HCT116 (cell line): Measurements from ENCODE around the gene NBPF6. TPM values are rescaled to one million over a fixed set of nuclear protein-coding genes. Genes with fewer than 3 reads are reported as not detected.

Experiments used
- ATAC-seq: fragments of 200-7000 bp; cut with Tn5 transposase; 2 replicates; pipeline ENCODE4 v1.9.1; 2020; ENCODE audit warnings: mild to moderate bottlenecking, moderate library complexity
- BruUV-seq: library from RNA; stranded (reverse); fragments of 400-500 nt; replicated peaks from 2 replicates; lab custom pipeline; 2021; lab: Mats Ljungman, UMichigan
- CTCF ChIA-PET: fragments of 300-600 bp; sonication (Branson Sonifier 250); formaldehyde crosslinking; loops from one replicate; lab custom pipeline; 2021; ENCODE audit warnings: antibody characterized with exemption; lab: Charles Lee
- POLR2A ChIA-PET: fragments of 300-600, 350-600 bp; sonication (Branson Sonifier 250); formaldehyde crosslinking; loops from one replicate; lab custom pipeline; 2021; ENCODE audit warnings: antibody characterized with exemption; lab: Charles Lee
- RAD21 ChIA-PET, 2 experiments: fragments of 300-600 bp; sonication (Branson Sonifier 250); formaldehyde crosslinking; loops; one replicate each; lab custom pipeline; 2023; ENCODE audit warnings: low total read pairs in 2 of 2; ENCODE audit not compliant: uncharacterized antibody in 2 of 2, unreplicated experiment in 2 of 2, low non-redundant PET in 1 of 2; lab: Charles Lee
- DNase-seq: peaks from one replicate; pipeline ENCODE4 v3.0.0-alpha.2; 2010; ENCODE audit warnings: low read depth, low spot score
- H2AFZ ChIP-seq: fragments of 200-600 bp; shearing (Covaris generic), sonication (generic); 2 replicates; pipeline ENCODE4 v1.6.1; 2017; ENCODE audit warnings: low read depth, mixed run types, mixed read lengths, antibody characterized with exemption, low read length; ENCODE audit not compliant: poor library complexity, severe bottlenecking
- H3K27ac ChIP-seq: 2 replicates; pipeline ENCODE4 v1.5.1; 2012; ENCODE audit warnings: low read depth, low read length
- H3K27me3 ChIP-seq: fragments of 200-600 bp; sonication (generic); 2 replicates; pipeline ENCODE4 v1.6.1; 2016; ENCODE audit warnings: mixed run types, low read length, mixed read lengths; ENCODE audit not compliant: insufficient read depth
- H3K36me3 ChIP-seq, 2 experiments: fragments of 200-500 bp in 1 of 2; fragments of 200-600 bp in 1 of 2; sonication (Bioruptor generic) in 1 of 2; sonication (generic) in 1 of 2; 2 replicates each; pipeline versions ENCODE4 v1.5.1 to v1.6.1; 2014 to 2016; ENCODE audit warnings: low read length in 2 of 2, inconsistent platforms in 1 of 2, mixed read lengths in 1 of 2, mixed run types in 1 of 2; ENCODE audit not compliant: insufficient read depth in 2 of 2, control insufficient read depth in 1 of 2
- H3K4me1 ChIP-seq, 2 experiments: fragments of 200-600 bp in 1 of 2; sonication (generic) in 1 of 2; 2 replicates each; pipeline versions ENCODE4 v1.5.1 to v1.6.1; 2012 to 2017; ENCODE audit warnings: low read length in 2 of 2, inconsistent platforms in 1 of 2, mild to moderate bottlenecking in 1 of 2, mixed read lengths in 1 of 2, mixed run types in 1 of 2, moderate library complexity in 1 of 2; ENCODE audit not compliant: insufficient read depth in 2 of 2, control insufficient read depth in 1 of 2
- H3K4me2 ChIP-seq: fragments of 200-600 bp; sonication (generic); 2 replicates; pipeline ENCODE4 v1.6.1; 2017; ENCODE audit warnings: mixed run types, low read length, mixed read lengths
- H3K4me3 ChIP-seq, 2 experiments: fragments of 200-600 bp in 1 of 2; sonication (generic) in 1 of 2; replicated peaks in 1 of 2; 2 replicates each; pipeline ENCODE4 v1.5.1; 2011 to 2016; ENCODE audit warnings: low read length in 2 of 2, control low read depth in 1 of 2, low read depth in 1 of 2, mild to moderate bottlenecking in 1 of 2, mixed read lengths in 1 of 2, mixed run types in 1 of 2
- H3K79me2 ChIP-seq: fragments of 200-600 bp; sonication (generic); 2 replicates; pipeline ENCODE4 v1.6.1; 2017; ENCODE audit warnings: mild to moderate bottlenecking, mixed run types, low read length, moderate library complexity, mixed read lengths; ENCODE audit not compliant: insufficient read depth
- H3K9ac ChIP-seq: fragments of 200-600 bp; sonication (generic); 2 replicates; pipeline ENCODE4 v1.6.1; 2016; ENCODE audit warnings: low read length, mixed read lengths
- H3K9me2 ChIP-seq: fragments of 200-600 bp; sonication (generic), shearing (Covaris generic); 2 replicates; pipeline ENCODE4 v1.6.1; 2017; ENCODE audit warnings: mixed run types, mild to moderate bottlenecking, moderate library complexity; ENCODE audit not compliant: insufficient read depth
- H3K9me3 ChIP-seq, 2 experiments: fragments of 200-500 bp in 1 of 2; fragments of 200-600 bp in 1 of 2; sonication (Bioruptor generic) in 1 of 2; sonication (generic) in 1 of 2; 2 replicates each; pipeline ENCODE4 v1.6.1; 2014 to 2017; ENCODE audit warnings: low read length in 2 of 2, mixed read lengths in 2 of 2, inconsistent platforms in 1 of 2, low read depth in 1 of 2, mild to moderate bottlenecking in 1 of 2, mixed run types in 1 of 2, moderate library complexity in 1 of 2; ENCODE audit not compliant: control insufficient read depth in 1 of 2, insufficient read depth in 1 of 2
- H4K20me1 ChIP-seq: fragments of 200-600 bp; sonication (generic), shearing (Covaris generic); 2 replicates; pipeline ENCODE4 v1.6.1; 2017; ENCODE audit warnings: mixed run types, mild to moderate bottlenecking, moderate library complexity; ENCODE audit not compliant: insufficient read depth
- ATF3 ChIP-seq: IDR thresholded peaks from 2 replicates; pipeline ENCODE4 v1.6.1; 2012
- CBX3 ChIP-seq: IDR thresholded peaks from 2 replicates; pipeline ENCODE4 v1.6.1; 2012; ENCODE audit warnings: low read depth
- CTCF ChIP-seq, 3 experiments: fragments of 200-600 bp in 1 of 3; sonication (generic) in 1 of 3; IDR thresholded peaks in 2 of 3; conservative IDR thresholded peaks in 1 of 3; 2 replicates each; pipeline ENCODE4 v1.5.1; 2012 to 2017; ENCODE audit warnings: low read depth in 2 of 3, low read length in 2 of 3, antibody characterized with exemption in 1 of 3, borderline replicate concordance in 1 of 3, control low read depth in 1 of 3, mild to moderate bottlenecking in 1 of 3, mixed read lengths in 1 of 3, mixed run types in 1 of 3, moderate library complexity in 1 of 3; ENCODE audit not compliant: insufficient read depth in 1 of 3
- EGR1 ChIP-seq: IDR thresholded peaks from 2 replicates; pipeline ENCODE4 v1.6.1; 2012; ENCODE audit warnings: low read depth
- EZH2phosphoT487 ChIP-seq: fragments of 200-600 bp; IDR thresholded peaks from 2 replicates; pipeline ENCODE4 v1.6.1; 2018; ENCODE audit warnings: antibody characterized with exemption, borderline replicate concordance
- FOSL1 ChIP-seq: IDR thresholded peaks from 2 replicates; pipeline ENCODE4 v1.6.1; 2012; ENCODE audit warnings: low read depth
- POLR2A ChIP-seq: IDR thresholded peaks from 2 replicates; pipeline ENCODE4 v1.7.0; 2011; ENCODE audit warnings: borderline replicate concordance; ENCODE audit not compliant: insufficient read depth, insufficient read length; ENCODE audit errors: extremely low read depth
- POLR2AphosphoS5 ChIP-seq: IDR thresholded peaks from 2 replicates; pipeline ENCODE4 v1.6.1; 2011; ENCODE audit warnings: mild to moderate bottlenecking, low read depth, low read length, moderate library complexity
- RAD21 ChIP-seq: IDR thresholded peaks from 2 replicates; pipeline ENCODE4 v1.6.1; 2012; ENCODE audit warnings: low read depth, mild to moderate bottlenecking
- SIN3A ChIP-seq: IDR thresholded peaks from 2 replicates; pipeline ENCODE4 v1.6.1; 2012; ENCODE audit warnings: low read depth
- TCF7L2 ChIP-seq: IDR thresholded peaks from 2 replicates; pipeline ENCODE4 v1.7.0; 2011; ENCODE audit warnings: borderline replicate concordance, inconsistent platforms; ENCODE audit not compliant: insufficient read depth, insufficient read length; ENCODE audit errors: extremely low read depth
- YY1 ChIP-seq: IDR thresholded peaks from 2 replicates; pipeline ENCODE4 v1.6.1; 2011; ENCODE audit warnings: low read length, low read depth, moderate library complexity, mild to moderate bottlenecking; ENCODE audit not compliant: insufficient replicate concordance; ENCODE audit errors: extremely low read depth
- ZNF274 ChIP-seq: fragments of 200-500 bp; sonication (Bioruptor generic); IDR thresholded peaks from 2 replicates; pipeline ENCODE4 v1.6.1; 2014; ENCODE audit warnings: mild to moderate bottlenecking, low read depth, low read length, inconsistent platforms
- intact Hi-C: fragments of 100-400 bp; cut with micrococcal nuclease; formaldehyde crosslinking; loops from 2 replicates; pipeline ENCODE4 v1.10.0; 2022
- total RNA-seq: library from RNA; stranded (reverse); gene quantifications from one replicate; pipeline ENCODE4 v1.2.1, GENCODE V29; 2021; ENCODE audit not compliant: unreplicated experiment

The NBPF6 gene
- total RNA-seq, 1 experiment from 2014 or later: not detected

- TF ChIP-seq CTCF (IDR thresholded peaks at IDR 0.05 in 2 of 3, conservative IDR thresholded peaks at IDR 0.05 in 1 of 3; ENCODE audit: borderline replicate concordance in 1 of 3, insufficient read depth in 1 of 3, low read depth in 2 of 3, low read length in 2 of 3) (peak; percentile 72 to 80 (median 75)), FOSL1 (no peak), RAD21 (peak; percentile 89)
- no peaks in the 10 kb centered on the region for H3K4me1 ChIP-seq
- H3K79me2 ChIP-seq: no peaks in the 10 kb centered on the region
- H4K20me1 ChIP-seq: no peaks in the 10 kb centered on the region
- no peak overlapping the region for H3K9ac ChIP-seq
- no peak overlapping the region for H3K27ac ChIP-seq
- ChIA-PET POLR2A (interaction anchor here (1.2 kb wide), 1 partner anchor 48 kb away, joined by 8 read pairs; the partner anchor contains the start of gene EEIG2), RAD21 (interaction anchor here (1.0 to 1.1 kb wide), 2 partner anchors 131 to 132 kb away, joined by 4 to 6 read pairs; no protein-coding TSS in a partner anchor), CTCF (interaction anchor here (0.7 to 3.3 kb wide), 10 partner anchors 10 to 730 kb away, joined by 3 to 52 read pairs (median 4); partner anchors contain the start of genes EEIG2 and PRPF38B)
- BruUV-seq: no TSS peak
- H3K4me2 ChIP-seq: no peak overlapping the region
- ATAC-seq: peak; percentile 79
- no peaks in the 10 kb centered on the region for H3K27me3 ChIP-seq
- DNase-seq: peak; percentile 15
- H3K9me3 ChIP-seq: no peaks in the 10 kb centered on the region
- intact Hi-C loops: loop anchor here (1.0 to 2.0 kb wide), 4 partner anchors 49 to 600 kb away; a partner anchor contains a TSS
- peak overlapping the region; percentile 81 for H2AFZ ChIP-seq
- H3K4me3 ChIP-seq: no peak overlapping the region
- no peaks in the 10 kb centered on the region for H3K9me2 ChIP-seq
- H3K36me3 ChIP-seq: no peaks in the 10 kb centered on the region
Measured at GRCh38 chr1:108512239-108513043, 62.3 kb downstream of the NBPF6 start.

DNA sequence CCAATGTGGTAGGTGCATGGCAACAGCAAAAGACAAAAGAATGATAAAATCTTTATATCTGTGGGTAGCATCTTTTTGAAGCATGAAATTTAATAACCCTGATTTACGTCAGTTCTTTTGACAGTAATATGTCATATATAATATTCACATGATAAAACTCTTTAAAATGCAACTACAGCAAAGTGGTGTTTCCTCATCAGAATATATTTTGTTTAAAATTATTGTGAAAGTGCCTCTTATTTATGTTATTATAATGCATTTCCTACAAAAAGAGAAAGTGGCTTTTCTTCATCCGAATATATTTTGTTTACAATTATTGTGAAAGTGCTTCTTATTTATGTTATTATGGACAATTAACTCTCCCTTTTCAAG is 62.9 kb downstream of the NBPF6 start:
- DNase-seq (no peak), ATAC-seq (no peak)
- no peak overlapping the region for H3K27ac ChIP-seq
- no peak overlapping the region for H3K4me2 ChIP-seq
- no peaks in the 10 kb centered on the region for H3K9me3 ChIP-seq
- H3K9ac ChIP-seq: no peak overlapping the region
- no peaks in the 10 kb centered on the region for H3K4me1 ChIP-seq
- ChIA-PET CTCF (interaction anchor here (0.7 to 3.3 kb wide), 10 partner anchors 9 to 731 kb away, joined by 3 to 52 read pairs (median 4); partner anchors contain the start of genes EEIG2 and PRPF38B), POLR2A (interaction anchor here (1.2 kb wide), 1 partner anchor 47 kb away, joined by 8 read pairs; the partner anchor contains the start of gene EEIG2), RAD21 (interaction anchor here (1.0 to 1.1 kb wide), 2 partner anchors 130 to 131 kb away, joined by 4 to 6 read pairs; no protein-coding TSS in a partner anchor)
- no peaks in the 10 kb centered on the region for H3K9me2 ChIP-seq
- H3K79me2 ChIP-seq: no peaks in the 10 kb centered on the region
- peak overlapping the region; percentile 81 for H2AFZ ChIP-seq
- H3K27me3 ChIP-seq: no peaks in the 10 kb centered on the region
- H3K36me3 ChIP-seq: no peaks in the 10 kb centered on the region
- intact Hi-C loops: loop anchor here (2.0 kb wide), 1 partner anchor 130 kb away; no protein-coding TSS in a partner anchor
- no peaks in the 10 kb centered on the region for H4K20me1 ChIP-seq
- no peak overlapping the region for H3K4me3 ChIP-seq
- no TSS peak for BruUV-seq
- TF ChIP-seq SIN3A: no peak
- TF ChIP-seq ATF3: no peak
- TF ChIP-seq TCF7L2: no peak
- TF ChIP-seq CTCF (IDR thresholded peaks at IDR 0.05 in 2 of 3, conservative IDR thresholded peaks at IDR 0.05 in 1 of 3; ENCODE audit: borderline replicate concordance in 1 of 3, insufficient read depth in 1 of 3, low read depth in 2 of 3, low read length in 2 of 3): no peak
- no peak for TF ChIP-seq ZNF274
- TF ChIP-seq CBX3: no peak
- no peak for TF ChIP-seq POLR2AphosphoS5
- no peak for TF ChIP-seq EGR1
- TF ChIP-seq YY1: no peak
- TF ChIP-seq POLR2A: no peak
- no peak for TF ChIP-seq EZH2phosphoT487
